GM23248 (cell line): Measurements from ENCODE around the gene ZC3H4. TPM values are rescaled to one million over a fixed set of nuclear protein-coding genes. Genes with fewer than 3 reads are reported as not detected.

Experiments used
- DNase-seq: peaks from one replicate; pipeline ENCODE4 v3.0.0-alpha.2; 2015
- H2AFZ ChIP-seq: fragments of 200-600 bp; sonication (generic); 2 replicates; pipeline ENCODE4 v1.6.1; 2016; ENCODE audit warnings: antibody characterized with exemption
- H3F3A ChIP-seq: fragments of 200-600 bp; sonication (generic); 2 replicates; pipeline ENCODE4 v1.6.1; 2016; ENCODE audit warnings: mild to moderate bottlenecking, antibody characterized with exemption, mixed run types; ENCODE audit not compliant: insufficient read depth
- H3K27ac ChIP-seq: fragments of 200-600 bp; sonication (generic); 2 replicates; pipeline ENCODE4 v1.5.1; 2016; ENCODE audit warnings: mild to moderate bottlenecking
- H3K27me3 ChIP-seq: fragments of 200-600 bp; sonication (generic); replicated peaks from 2 replicates; pipeline ENCODE4 v1.6.1; 2016; ENCODE audit warnings: mild to moderate bottlenecking; ENCODE audit not compliant: insufficient read depth
- H3K36me3 ChIP-seq: fragments of 200-600 bp; sonication (generic); 2 replicates; pipeline ENCODE4 v1.6.1; 2016; ENCODE audit warnings: low read depth, mild to moderate bottlenecking
- H3K4me1 ChIP-seq: fragments of 200-600 bp; sonication (generic); 2 replicates; pipeline ENCODE4 v1.6.1; 2016; ENCODE audit warnings: mild to moderate bottlenecking; ENCODE audit not compliant: insufficient read depth
- H3K4me2 ChIP-seq: fragments of 200-600 bp; sonication (generic); one replicate; pipeline ENCODE4 v1.6.1; 2016; ENCODE audit warnings: mild to moderate bottlenecking; ENCODE audit not compliant: unreplicated experiment
- H3K4me3 ChIP-seq: fragments of 200-600 bp; sonication (generic); 2 replicates; pipeline ENCODE4 v1.5.1; 2016; ENCODE audit warnings: mild to moderate bottlenecking
- H3K79me2 ChIP-seq: fragments of 200-600 bp; sonication (generic); 2 replicates; pipeline ENCODE4 v1.6.1; 2016; ENCODE audit warnings: mild to moderate bottlenecking; ENCODE audit not compliant: insufficient read depth
- H3K9ac ChIP-seq: fragments of 200-600 bp; sonication (generic); 2 replicates; pipeline ENCODE4 v1.6.1; 2016; ENCODE audit warnings: mild to moderate bottlenecking
- H3K9me2 ChIP-seq: fragments of 200-600 bp; sonication (generic); 2 replicates; pipeline ENCODE4 v1.6.1; 2016; ENCODE audit warnings: mixed run types, mild to moderate bottlenecking, moderate library complexity; ENCODE audit not compliant: insufficient read depth
- H3K9me3 ChIP-seq: fragments of 200-600 bp; sonication (generic); one replicate; pipeline ENCODE4 v1.6.1; 2017; ENCODE audit warnings: low read depth
- H4K20me1 ChIP-seq: fragments of 200-600 bp; sonication (generic); 2 replicates; pipeline ENCODE4 v1.6.0; 2016; ENCODE audit not compliant: insufficient read depth
- EZH2 ChIP-seq: fragments of 200-600 bp; sonication (generic); IDR thresholded peaks from 2 replicates; pipeline ENCODE4 v1.6.1; 2018; ENCODE audit warnings: antibody characterized with exemption, mild to moderate bottlenecking; ENCODE audit not compliant: insufficient read depth, poor library complexity, severe bottlenecking
- EZH2phosphoT487 ChIP-seq: fragments of 200-600 bp; sonication (generic); IDR thresholded peaks from 2 replicates; pipeline ENCODE4 v1.6.1; 2018; ENCODE audit warnings: antibody characterized with exemption, moderate library complexity, mild to moderate bottlenecking, low read depth; ENCODE audit not compliant: insufficient read depth
- WGBS, 2 experiments: methylation state at CpG; one replicate each; pipeline ENCODE4 v1.1.6; 2015 to 2017; ENCODE audit warnings: low lambda C conversion rate in 2 of 2, low coverage in 1 of 2; ENCODE audit errors: missing lambda C conversion rate in 2 of 2; 5-methylcytosine and 5-hydroxymethylcytosine counted together
- in situ Hi-C: fragments of 300-500 bp; cut with MboI; formaldehyde crosslinking; loops from 2 replicates; pipeline ENCODE4 v1.15.0; 2020
- polyA plus RNA-seq: library from polyadenylated mRNA; unstranded; fragments of >200 nt; fragmentation: Nextera tagmentation; extraction: Ambion mirVana; gene quantifications from 2 replicates; pipeline ENCODE4 v1.2.1, GENCODE V29; 2016
- total RNA-seq: library from RNA; depleted of rRNA; stranded (reverse); fragments of >200 nt; shearing (Covaris generic); gene quantifications from 2 replicates; pipeline ENCODE4 v1.2.3, GENCODE V29; 2014

The ZC3H4 gene
- total and polyA plus RNA-seq, 2 experiments from 2014 or later: 6.0 to 9.9 TPM

GRCh38 chr19:47120470-47121067 lies 7.0 kb upstream of the ZC3H4 start:
- H2AFZ ChIP-seq: no peak overlapping the region
- H3K9me2 ChIP-seq: no peaks in the 10 kb centered on the region
- H3K9me3 ChIP-seq: no peaks in the 10 kb centered on the region
- H3K4me1 ChIP-seq: peaks cover 19% of the 10 kb centered on the region
- WGBS, 2 experiments: 89 to 92% methylated on average over 6 of the region's 6 CpGs
- no peak overlapping the region for H3K9ac ChIP-seq
- no peak overlapping the region for H3K27ac ChIP-seq
- H3K36me3 ChIP-seq: no peaks in the 10 kb centered on the region
- no peaks in the 10 kb centered on the region for H3K27me3 ChIP-seq
- DNase-seq: no peak
- TF ChIP-seq EZH2 (no peak), EZH2phosphoT487 (no peak)
- peaks cover 19% of the 10 kb centered on the region for H3F3A ChIP-seq
- in situ Hi-C loops: no loop called here
- no peak overlapping the region for H3K4me3 ChIP-seq
- H3K4me2 ChIP-seq: no peak overlapping the region
- no peaks in the 10 kb centered on the region for H4K20me1 ChIP-seq
- no peaks in the 10 kb centered on the region for H3K79me2 ChIP-seq

GRCh38 chr19:47113850-47114651 lies 475 bp upstream of the ZC3H4 start:
- in situ Hi-C loops: no loop called here
- no peak for TF ChIP-seq EZH2
- no peak for TF ChIP-seq EZH2phosphoT487
- H3K79me2 ChIP-seq: peaks cover 30% of the 10 kb centered on the region
- H3K27ac ChIP-seq: peak overlapping the region; percentile 96
- WGBS, 2 experiments: 69 to 75% methylated on average over 26 of the region's 26 CpGs
- no peaks in the 10 kb centered on the region for H3K36me3 ChIP-seq
- no peaks in the 10 kb centered on the region for H3K9me3 ChIP-seq
- DNase-seq: no peak
- peak overlapping the region; percentile 69 for H2AFZ ChIP-seq
- H3K4me3 ChIP-seq: peak overlapping the region; percentile 78
- peak overlapping the region; percentile 78 for H3K4me2 ChIP-seq
- peaks cover 12% of the 10 kb centered on the region for H3K4me1 ChIP-seq
- no peaks in the 10 kb centered on the region for H3K27me3 ChIP-seq
- no peaks in the 10 kb centered on the region for H4K20me1 ChIP-seq
- no peaks in the 10 kb centered on the region for H3K9me2 ChIP-seq
- H3K9ac ChIP-seq: peak overlapping the region; percentile 98
- peaks cover 28% of the 10 kb centered on the region for H3F3A ChIP-seq

- DNase-seq: peak; percentile 88
- H3K79me2 ChIP-seq: peaks cover 38% of the 10 kb centered on the region
- H3K9me2 ChIP-seq: no peaks in the 10 kb centered on the region
- 1 to 3% methylated on average over 25 to 82 of the region's 85 CpGs for WGBS, 2 experiments
- no peaks in the 10 kb centered on the region for H4K20me1 ChIP-seq
- in situ Hi-C loops: no loop called here
- peaks cover 28% of the 10 kb centered on the region for H3K4me1 ChIP-seq
- H3K27ac ChIP-seq: peak overlapping the region; percentile 96
- peak overlapping the region; percentile 99 for H3K4me2 ChIP-seq
- peaks cover 45% of the 10 kb centered on the region for H3F3A ChIP-seq
- H3K36me3 ChIP-seq: no peaks in the 10 kb centered on the region
- TF ChIP-seq EZH2phosphoT487: no peak
- no peak for TF ChIP-seq EZH2
- H3K9ac ChIP-seq: peak overlapping the region; percentile 98
- H3K9me3 ChIP-seq: no peaks in the 10 kb centered on the region
- H3K27me3 ChIP-seq: no peaks in the 10 kb centered on the region
- peak overlapping the region; percentile 78 for H3K4me3 ChIP-seq
- peak overlapping the region; percentile 35 for H2AFZ ChIP-seq
These were observed 1.2 kb downstream of the ZC3H4 start for GRCh38 chr19:47112166-47112996.

GRCh38 chr19:47111682-47112165 lies 1.9 kb downstream of the ZC3H4 start:
- no peaks in the 10 kb centered on the region for H3K36me3 ChIP-seq
- H3K27ac ChIP-seq: peak overlapping the region; percentile 96
- H3K4me1 ChIP-seq: peaks cover 35% of the 10 kb centered on the region
- H3K27me3 ChIP-seq: no peaks in the 10 kb centered on the region
- TF ChIP-seq EZH2phosphoT487 (no peak), EZH2 (no peak)
- no peaks in the 10 kb centered on the region for H3K9me3 ChIP-seq
- H3K79me2 ChIP-seq: peaks cover 38% of the 10 kb centered on the region
- H3K4me2 ChIP-seq: peak overlapping the region; percentile 99
- peak; percentile 18 for DNase-seq
- peak overlapping the region; percentile 98 for H3K9ac ChIP-seq
- in situ Hi-C loops: no loop called here
- 0 to 2% methylated on average over 12 to 24 of the region's 24 CpGs for WGBS, 2 experiments
- H3K9me2 ChIP-seq: no peaks in the 10 kb centered on the region
- H3K4me3 ChIP-seq: peak overlapping the region; percentile 78
- peaks cover 51% of the 10 kb centered on the region for H3F3A ChIP-seq
- H2AFZ ChIP-seq: peak overlapping the region; percentile 35
- H4K20me1 ChIP-seq: no peaks in the 10 kb centered on the region
